GM04503 (cell line): ENCODE data around the gene NVL.

Source experiments
- DNase-seq: peaks from one replicate; pipeline ENCODE4 v3.0.0-alpha.2; 2012; ENCODE audit warnings: low read depth

The NVL gene

DNA sequence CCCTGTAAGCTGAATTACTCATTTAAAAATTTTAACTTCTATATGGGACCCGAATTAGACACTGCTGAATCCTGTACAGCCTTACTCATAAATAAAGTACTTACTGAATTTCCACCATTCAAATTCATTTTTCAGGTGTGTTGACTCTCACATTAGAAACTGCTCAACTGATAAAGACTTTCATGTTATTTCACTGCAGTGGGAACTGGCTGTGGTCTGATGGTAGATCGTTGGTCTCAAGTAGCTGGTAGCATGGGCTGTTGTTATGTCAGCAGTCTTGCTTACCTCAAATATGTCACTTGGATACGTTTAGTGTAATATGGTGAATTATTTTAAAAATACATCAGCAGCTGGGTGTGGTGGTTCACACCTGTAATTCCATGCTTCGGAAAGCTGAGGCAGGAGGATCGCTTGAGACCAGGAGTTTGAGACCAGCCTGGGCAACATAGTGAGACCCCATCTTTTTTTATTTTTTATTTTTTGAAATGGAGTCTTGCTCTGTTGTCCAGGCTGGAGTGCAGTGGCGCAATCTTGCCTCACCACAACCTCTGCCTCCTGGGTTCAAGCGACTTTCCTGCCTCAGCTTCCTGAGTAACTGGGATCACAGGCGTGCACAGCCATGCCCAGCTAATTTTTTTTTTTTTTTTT is 136.5 kb downstream of the NVL start:
- no peak for DNase-seq

DNA sequence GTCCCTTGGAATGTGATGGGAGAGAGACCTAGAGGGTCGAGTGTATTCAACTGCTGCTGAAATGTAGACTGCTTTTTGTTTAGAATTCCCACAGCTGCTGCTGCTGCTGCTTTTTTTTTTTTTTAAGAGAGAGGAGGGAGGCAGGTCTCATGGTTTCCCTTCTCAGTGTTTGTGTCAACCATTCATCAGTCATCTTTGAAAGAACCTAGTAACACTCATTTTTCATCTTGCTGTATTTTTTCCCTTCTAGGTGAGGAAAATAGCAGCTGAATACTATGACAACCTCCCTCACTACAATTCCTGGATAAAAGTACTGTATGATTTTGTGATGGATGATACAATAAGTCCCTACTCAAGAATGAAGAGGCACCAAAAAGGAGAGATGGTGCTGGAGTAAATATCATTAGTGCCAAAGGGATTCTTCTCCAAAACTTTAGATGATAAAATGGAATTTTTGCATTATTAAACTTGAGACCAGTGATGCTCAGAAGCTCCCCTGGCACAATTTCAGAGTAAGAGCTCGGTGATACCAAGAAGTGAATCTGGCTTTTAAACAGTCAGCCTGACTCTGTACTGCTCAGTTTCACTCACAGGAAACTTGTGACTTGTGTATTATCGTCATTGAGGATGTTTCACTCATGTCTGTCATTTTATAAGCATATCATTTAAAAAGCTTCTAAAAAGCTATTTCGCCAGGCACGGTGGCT is 137.7 kb downstream of the NVL start:
- DNase-seq = no peak

DNA sequence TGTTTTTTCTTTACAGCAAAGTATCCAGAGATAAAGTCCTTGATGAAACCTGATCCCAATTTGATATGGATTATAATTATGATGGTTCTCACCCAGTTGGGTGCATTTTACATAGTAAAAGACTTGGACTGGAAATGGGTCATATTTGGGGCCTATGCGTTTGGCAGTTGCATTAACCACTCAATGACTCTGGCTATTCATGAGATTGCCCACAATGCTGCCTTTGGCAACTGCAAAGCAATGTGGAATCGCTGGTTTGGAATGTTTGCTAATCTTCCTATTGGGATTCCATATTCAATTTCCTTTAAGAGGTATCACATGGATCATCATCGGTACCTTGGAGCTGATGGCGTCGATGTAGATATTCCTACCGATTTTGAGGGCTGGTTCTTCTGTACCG is 140.4 kb downstream of the NVL start:
- DNase-seq = no peak

DNA sequence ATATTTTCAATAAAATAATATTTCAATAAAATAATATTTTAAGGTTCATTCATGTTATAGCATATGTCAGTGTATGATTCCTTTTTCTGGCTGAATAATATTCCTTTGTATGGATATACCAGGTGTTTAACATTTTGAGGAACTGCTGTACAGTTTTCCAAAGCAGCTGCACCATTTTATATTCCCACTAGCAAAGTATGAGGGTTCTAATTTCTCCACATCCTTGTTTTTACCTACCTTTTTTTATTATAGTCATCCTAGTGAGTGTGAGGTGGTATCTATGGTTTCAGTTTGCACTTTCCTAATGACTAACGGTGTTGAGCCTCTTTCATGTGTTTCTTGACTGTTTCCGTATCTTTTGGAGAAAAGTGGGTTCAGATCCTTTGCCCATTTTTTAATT is 141.7 kb downstream of the NVL start:
- no peak for DNase-seq

DNA sequence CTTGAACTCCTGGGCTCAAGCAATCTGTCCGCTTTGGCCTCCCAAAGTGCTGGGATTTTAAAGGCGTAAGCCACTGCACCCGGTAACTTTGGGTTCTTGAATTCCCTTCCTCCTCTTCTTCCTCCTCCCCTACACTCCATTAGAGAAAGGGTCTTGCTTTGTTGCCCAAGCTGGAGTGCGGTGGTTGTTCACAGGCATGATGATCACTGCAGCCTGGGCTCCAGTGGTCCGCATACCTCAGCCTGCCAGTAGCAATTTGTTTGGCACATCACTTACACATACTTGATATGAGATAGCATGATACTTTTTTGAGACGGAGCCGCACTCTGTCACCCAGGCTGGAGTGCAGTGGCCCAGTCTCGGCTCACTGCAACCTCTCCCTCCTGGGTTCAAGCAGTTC is 144.8 kb downstream of the NVL start:
- DNase-seq = no peak

DNA sequence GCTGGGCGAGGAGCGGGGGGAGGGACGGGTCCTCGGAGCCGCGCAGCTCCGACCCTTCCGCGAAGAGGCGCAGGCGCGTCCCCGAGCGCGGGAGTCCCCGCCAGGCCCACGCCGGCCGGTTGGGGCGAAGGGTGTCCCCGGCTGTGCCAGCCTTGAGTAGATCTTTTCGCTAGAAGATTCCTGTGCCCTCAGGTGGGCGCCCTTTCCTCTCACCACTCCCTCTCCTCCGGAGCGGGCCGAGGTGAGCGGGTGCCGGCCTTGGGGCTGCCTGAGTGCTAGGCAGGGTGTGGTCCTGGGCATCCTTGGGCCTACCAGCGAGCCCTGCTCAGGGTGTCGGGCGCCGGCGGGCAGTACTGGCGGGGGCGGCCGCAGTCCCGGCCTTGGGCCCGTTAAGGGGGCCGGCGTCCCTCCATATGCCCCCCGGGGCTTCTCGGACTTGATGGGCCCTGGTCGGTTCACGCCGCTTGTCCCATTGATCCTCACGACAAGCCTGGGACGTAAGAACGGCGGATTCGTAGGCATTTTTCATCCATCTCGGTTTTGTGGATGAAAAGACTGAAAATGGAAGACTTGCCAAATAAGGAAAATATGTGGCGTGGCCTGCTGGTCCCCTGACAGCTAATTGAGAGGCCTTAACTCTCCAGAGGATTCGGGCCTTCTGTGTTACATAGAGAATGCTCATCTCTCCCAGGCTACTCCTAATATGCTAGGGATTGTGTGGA is 146.2 kb downstream of the NVL start:
- peak; percentile 60 for DNase-seq

DNA sequence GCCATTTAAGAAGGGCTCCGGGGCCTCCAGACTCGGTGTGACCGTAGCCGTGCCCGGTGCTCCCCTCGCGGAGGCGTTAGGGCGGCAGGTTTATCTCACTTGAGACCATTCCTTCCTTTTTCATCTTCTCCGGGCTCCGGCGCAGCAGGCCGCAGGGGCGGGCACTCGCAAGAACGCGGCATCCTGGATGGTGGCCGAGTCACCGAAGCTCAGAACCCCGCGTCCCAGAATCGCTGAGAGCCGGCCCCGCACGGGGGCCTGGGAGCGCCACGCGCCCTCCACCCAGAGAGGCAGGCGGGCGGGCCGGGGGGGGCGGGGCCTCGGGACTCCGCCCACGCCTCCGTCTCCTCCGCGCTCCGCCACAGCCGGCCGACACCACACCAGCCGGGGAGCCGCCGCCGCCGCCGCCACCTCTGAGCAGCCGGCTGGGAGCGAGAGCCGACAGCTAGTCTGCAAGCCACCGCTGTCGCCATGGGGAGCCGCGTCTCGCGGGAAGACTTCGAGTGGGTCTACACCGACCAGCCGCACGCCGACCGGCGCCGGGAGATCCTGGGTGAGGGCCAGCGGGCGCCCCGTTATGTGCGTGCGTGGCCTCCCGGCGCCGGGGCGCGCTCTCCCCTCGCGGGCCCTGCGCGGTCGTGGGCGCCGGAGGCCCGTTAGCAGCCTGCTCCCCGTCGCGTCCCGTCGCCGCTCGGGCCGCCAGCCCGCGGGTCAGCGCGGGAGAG is 146.9 kb downstream of the NVL start, which contains the start of gene DEGS1:
Gene DEGS1 (plus strand): TSS at position 375 of the 725 bp plus-strand sequence. CDS start 97 bp downstream, at position 472.
- no peak for DNase-seq

DNA sequence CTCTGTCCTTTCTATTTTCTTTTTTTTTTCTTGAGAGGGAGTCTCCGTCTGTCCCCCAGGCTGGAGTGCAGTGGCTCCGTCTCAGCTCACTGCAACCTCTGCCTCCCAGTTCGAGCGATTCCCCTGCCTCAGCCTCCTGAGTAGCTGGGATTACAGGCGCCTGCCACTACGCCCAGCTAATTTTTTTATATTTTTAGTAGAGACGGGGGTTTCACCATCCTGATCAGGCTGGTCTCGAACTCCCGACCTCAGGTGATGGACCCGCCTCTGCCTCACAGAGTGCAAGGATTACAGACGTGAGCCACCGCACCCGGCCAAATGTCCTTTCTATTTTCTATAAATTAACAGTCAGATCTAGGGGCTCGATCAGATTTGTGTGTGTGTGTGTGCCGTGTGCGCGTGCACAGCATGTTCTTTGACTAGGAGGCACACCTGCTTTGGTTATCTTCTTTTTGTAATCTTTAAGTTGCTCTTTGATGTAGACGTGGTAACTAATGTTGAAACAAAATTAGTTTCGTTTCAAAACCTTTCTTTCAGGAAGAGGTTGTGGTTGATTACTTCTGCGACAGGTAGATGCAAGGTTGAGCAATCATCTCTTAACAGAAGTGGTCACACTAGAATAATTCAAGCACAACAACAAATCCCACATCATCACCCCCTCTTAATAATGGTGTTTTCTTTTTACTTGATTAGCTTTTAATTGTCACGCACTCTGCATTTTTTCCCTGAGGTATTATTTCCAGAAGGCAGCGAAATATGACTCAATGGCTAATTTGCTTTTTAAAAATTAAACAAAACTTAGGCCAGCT is 147.7 kb downstream of the NVL start:
- DNase-seq = no peak

DNA sequence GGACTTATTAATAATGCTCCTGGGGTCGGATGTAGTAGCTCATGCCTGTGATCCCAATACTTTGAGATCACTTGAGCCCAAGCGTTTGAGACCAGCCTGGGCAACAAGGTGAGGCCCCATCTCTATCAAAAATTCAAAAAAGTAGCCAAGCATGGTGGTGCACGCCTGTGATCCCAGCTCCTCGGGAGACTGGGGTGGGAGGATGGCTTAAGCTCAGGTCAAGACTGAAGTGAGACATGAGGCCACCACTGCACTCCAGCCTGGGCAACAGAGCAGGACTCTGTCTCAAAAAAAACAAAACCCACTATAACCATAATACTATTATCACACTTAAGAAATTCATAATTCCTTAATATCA is 148.5 kb downstream of the NVL start:
- no peak for DNase-seq

DNA sequence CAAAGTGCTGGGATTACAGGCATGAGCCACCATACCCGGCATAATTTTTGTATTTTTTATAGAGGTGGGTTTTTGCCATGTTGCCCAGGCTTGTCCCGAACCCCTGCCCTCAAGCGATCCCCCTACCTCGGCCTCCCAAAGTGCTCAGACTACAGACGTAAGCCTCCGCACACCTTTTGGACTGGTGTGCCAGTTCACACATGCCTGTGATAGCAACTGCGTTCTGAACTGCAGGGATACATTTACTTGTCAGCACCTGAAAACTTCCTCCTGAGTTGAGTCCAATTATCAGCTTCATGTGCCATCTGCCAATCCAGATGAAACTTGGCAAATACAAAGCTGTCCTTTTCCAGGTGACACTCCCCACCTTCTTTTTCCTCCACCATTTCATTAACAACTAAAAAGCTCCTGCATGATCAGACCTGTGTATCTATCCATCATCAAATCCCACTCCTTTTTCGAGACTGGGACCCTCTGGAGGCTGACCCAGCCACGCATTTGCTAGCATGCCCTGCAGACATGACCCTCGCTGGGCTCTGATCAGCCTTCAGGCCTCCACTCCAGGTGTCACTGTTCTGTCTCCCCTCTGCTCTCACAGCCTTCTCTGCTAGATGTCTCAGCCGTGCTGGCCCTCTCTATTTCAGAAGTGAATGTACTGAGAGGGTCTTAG is 149.1 kb downstream of the NVL start:
- no peak for DNase-seq

DNA sequence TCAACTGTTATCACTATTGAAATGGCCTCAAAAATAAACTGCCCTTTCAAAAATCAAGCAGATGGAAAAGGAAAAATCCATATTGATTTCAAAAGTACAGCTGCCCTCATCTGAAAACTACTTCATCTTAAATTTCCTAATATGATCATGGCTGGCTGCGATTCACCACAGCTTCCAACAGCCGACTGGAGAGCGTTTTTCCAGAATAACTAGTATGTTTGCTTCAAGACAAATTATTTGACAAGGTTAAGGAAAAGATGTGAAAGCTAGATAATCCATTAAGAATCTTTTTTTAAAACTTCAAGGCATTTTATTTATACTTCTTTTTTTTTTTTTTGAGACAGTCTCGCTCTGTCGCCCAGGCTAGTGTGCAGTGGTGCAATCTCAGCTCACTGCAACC is 151.1 kb downstream of the NVL start:
- DNase-seq = no peak

DNA sequence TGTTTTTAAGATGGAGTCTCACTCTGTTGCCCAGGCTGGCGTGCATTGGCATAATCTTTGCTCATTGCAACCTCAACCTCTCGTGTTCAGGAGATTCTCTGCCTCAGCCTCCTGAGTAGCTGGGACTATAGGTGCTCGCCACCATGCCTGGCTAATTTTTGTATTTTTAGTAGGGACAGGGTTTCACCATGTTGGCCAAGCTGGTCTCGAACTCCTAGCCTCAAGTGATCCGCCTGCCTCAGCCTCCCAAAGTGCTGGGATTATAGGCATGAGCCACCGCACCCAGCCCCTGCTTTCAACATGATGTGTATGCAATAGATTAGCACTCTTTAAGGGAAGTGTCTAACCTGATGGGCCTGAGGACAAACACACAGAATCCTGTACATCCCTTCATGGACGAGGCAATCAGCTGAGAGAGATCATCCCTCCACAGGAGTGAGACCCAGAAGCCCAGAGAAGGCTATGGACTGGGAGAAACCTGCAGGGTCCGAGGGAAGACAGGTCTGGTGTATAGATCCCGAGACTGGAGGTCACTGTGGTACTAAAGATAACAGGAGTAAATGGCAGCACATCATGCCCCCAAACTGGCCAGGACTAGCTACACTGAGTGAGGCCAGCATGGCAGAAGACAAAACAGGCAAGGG is 152.5 kb downstream of the NVL start:
- DNase-seq = no peak
